Mesenchymal stem cell (in vitro differentiated cells and primary cell): ENCODE measurements around the gene CFL1.

Experiments used
- DNase-seq: peaks from one replicate; pipeline ENCODE4 v3.0.0-alpha.2; 2013
- H2AFZ ChIP-seq: one replicate; pipeline ENCODE4 v1.6.1; 2013; ENCODE audit warnings: low read depth, mild to moderate bottlenecking, control low read depth, inconsistent platforms, low read length, moderate library complexity
- H2AK5ac ChIP-seq: 2 replicates; pipeline ENCODE4 v1.6.1; 2013; ENCODE audit warnings: low read length, moderate library complexity, mild to moderate bottlenecking, inconsistent platforms; ENCODE audit not compliant: severe bottlenecking
- H2BK120ac ChIP-seq: one replicate; pipeline ENCODE4 v1.6.1; 2013; ENCODE audit warnings: low read depth, mild to moderate bottlenecking, inconsistent platforms, low read length, moderate library complexity
- H2BK12ac ChIP-seq, 2 experiments: one replicate each; pipeline ENCODE4 v1.6.1; 2013; ENCODE audit warnings: inconsistent platforms in 2 of 2, low read length in 2 of 2, mild to moderate bottlenecking in 2 of 2, moderate library complexity in 2 of 2, control low read depth in 1 of 2
- H2BK15ac ChIP-seq: one replicate; pipeline ENCODE4 v1.6.1; 2013; ENCODE audit warnings: mild to moderate bottlenecking, low read depth, inconsistent platforms; ENCODE audit not compliant: poor library complexity, severe bottlenecking
- H2BK5ac ChIP-seq: 2 replicates; pipeline ENCODE4 v1.6.1; 2013; ENCODE audit warnings: low read depth, mild to moderate bottlenecking, low read length, control low read depth, inconsistent platforms; ENCODE audit not compliant: poor library complexity, severe bottlenecking
- H3K14ac ChIP-seq, 2 experiments: one replicate each; pipeline ENCODE4 v1.6.1; 2013; ENCODE audit warnings: inconsistent platforms in 2 of 2, low read length in 2 of 2, control low read depth in 1 of 2, mild to moderate bottlenecking in 1 of 2, moderate library complexity in 1 of 2
- H3K18ac ChIP-seq, 2 experiments: one replicate each; pipeline ENCODE4 v1.6.1; 2013; ENCODE audit warnings: inconsistent platforms in 2 of 2, low read length in 2 of 2, control low read depth in 1 of 2, low read depth in 1 of 2, mild to moderate bottlenecking in 1 of 2
- H3K23ac ChIP-seq, 2 experiments: one replicate each; pipeline ENCODE4 v1.6.1; 2013; ENCODE audit warnings: inconsistent platforms in 2 of 2, low read length in 2 of 2, mild to moderate bottlenecking in 2 of 2, moderate library complexity in 2 of 2, control low read depth in 1 of 2
- H3K27ac ChIP-seq: 2 replicates; pipeline ENCODE4 v1.5.1; 2013; ENCODE audit warnings: mild to moderate bottlenecking, moderate library complexity, low read length, control low read depth, inconsistent platforms; ENCODE audit not compliant: poor library complexity, severe bottlenecking
- H3K27me3 ChIP-seq, 2 experiments: 2 replicates each; pipeline versions ENCODE4 v1.6.1 to v1.7.0; 2013; ENCODE audit warnings: low read length in 2 of 2, mild to moderate bottlenecking in 2 of 2, moderate library complexity in 2 of 2, control low read depth in 1 of 2, inconsistent platforms in 1 of 2; ENCODE audit not compliant: control insufficient read depth in 1 of 2, insufficient read depth in 1 of 2
- H3K36me3 ChIP-seq, 2 experiments: 2 replicates each; pipeline versions ENCODE4 v1.6.1 to v1.7.0; 2013; ENCODE audit warnings: low read length in 2 of 2, control low read depth in 1 of 2, inconsistent platforms in 1 of 2, low read depth in 1 of 2, mild to moderate bottlenecking in 1 of 2; ENCODE audit not compliant: insufficient read depth in 2 of 2, control insufficient read depth in 1 of 2
- H3K4ac ChIP-seq, 2 experiments: one replicate each; pipeline ENCODE4 v1.6.1; 2013; ENCODE audit warnings: inconsistent platforms in 2 of 2, low read length in 2 of 2, mild to moderate bottlenecking in 2 of 2, moderate library complexity in 2 of 2, control low read depth in 1 of 2, low read depth in 1 of 2
- H3K4me1 ChIP-seq: 2 replicates; pipeline ENCODE4 v1.6.1; 2013; ENCODE audit warnings: low read depth, low read length, control low read depth; ENCODE audit not compliant: control insufficient read depth, insufficient read depth
- H3K4me2 ChIP-seq: 2 replicates; pipeline ENCODE4 v1.6.1; 2013; ENCODE audit warnings: low read length, mild to moderate bottlenecking, inconsistent platforms; ENCODE audit not compliant: poor library complexity, severe bottlenecking
- H3K4me3 ChIP-seq, 2 experiments: 2 replicates each; pipeline versions ENCODE4 v1.5.1 to v1.7.0; 2013; ENCODE audit warnings: low read length in 2 of 2, mild to moderate bottlenecking in 2 of 2, control low read depth in 1 of 2, low read depth in 1 of 2; ENCODE audit not compliant: insufficient read depth in 1 of 2
- H3K79me1 ChIP-seq: replicated peaks from 2 replicates; pipeline ENCODE4 v1.6.1; 2013; ENCODE audit warnings: mild to moderate bottlenecking, control low read depth, low read length, inconsistent platforms; ENCODE audit not compliant: poor library complexity, severe bottlenecking
- H3K9ac ChIP-seq: 2 replicates; pipeline ENCODE4 v1.7.0; 2013; ENCODE audit warnings: mild to moderate bottlenecking, low read length, moderate library complexity
- H3K9me3 ChIP-seq: 2 replicates; pipeline ENCODE4 v1.7.0; 2013; ENCODE audit warnings: mild to moderate bottlenecking, low read length; ENCODE audit not compliant: control insufficient read depth
- H4K8ac ChIP-seq: one replicate; pipeline ENCODE4 v1.6.1; 2013; ENCODE audit warnings: inconsistent platforms, mild to moderate bottlenecking, low read length, moderate library complexity
- H4K91ac ChIP-seq: one replicate; pipeline ENCODE4 v1.6.1; 2013; ENCODE audit warnings: mild to moderate bottlenecking, low read length, inconsistent platforms
- WGBS: methylation state at CpG from one replicate; pipeline ENCODE4 v1.1.7; 2013; ENCODE audit warnings: mixed read lengths; 5-methylcytosine and 5-hydroxymethylcytosine counted together

Gene CFL1

GRCh38 chr11:65862941-65863888, 5.2 kb upstream of the CFL1 start:
- peak overlapping the region; percentile 49 for H3K9ac ChIP-seq
- no peak overlapping the region for H3K4me3 ChIP-seq
- no peak overlapping the region for H3K27ac ChIP-seq
- peaks cover 40% of the 10 kb centered on the region for H3K4me1 ChIP-seq
- no peak for DNase-seq
- H2AFZ ChIP-seq: no peak overlapping the region
- no peak overlapping the region for H4K91ac ChIP-seq
- peaks cover 63 to 66% of the 10 kb centered on the region in 2 experiments for H3K36me3 ChIP-seq
- H3K79me1 ChIP-seq: peaks cover 12% of the 10 kb centered on the region
- H3K27me3 ChIP-seq: no peaks in the 10 kb centered on the region
- no peak overlapping the region for H2BK5ac ChIP-seq
- no peak overlapping the region for H3K4ac ChIP-seq
- peak overlapping the region in 1 of 2 experiments; percentile 11 for H3K23ac ChIP-seq
- no peak overlapping the region for H3K14ac ChIP-seq
- no peak overlapping the region for H3K18ac ChIP-seq
- no peak overlapping the region for H2BK120ac ChIP-seq
- H2AK5ac ChIP-seq: no peak overlapping the region
- WGBS: 95% methylated on average over 24 of the region's 24 CpGs
- H2BK15ac ChIP-seq: no peak overlapping the region
- H3K9me3 ChIP-seq: no peaks in the 10 kb centered on the region
- H3K4me2 ChIP-seq: no peak overlapping the region
- H2BK12ac ChIP-seq: no peak overlapping the region
- no peak overlapping the region for H4K8ac ChIP-seq

DNA sequence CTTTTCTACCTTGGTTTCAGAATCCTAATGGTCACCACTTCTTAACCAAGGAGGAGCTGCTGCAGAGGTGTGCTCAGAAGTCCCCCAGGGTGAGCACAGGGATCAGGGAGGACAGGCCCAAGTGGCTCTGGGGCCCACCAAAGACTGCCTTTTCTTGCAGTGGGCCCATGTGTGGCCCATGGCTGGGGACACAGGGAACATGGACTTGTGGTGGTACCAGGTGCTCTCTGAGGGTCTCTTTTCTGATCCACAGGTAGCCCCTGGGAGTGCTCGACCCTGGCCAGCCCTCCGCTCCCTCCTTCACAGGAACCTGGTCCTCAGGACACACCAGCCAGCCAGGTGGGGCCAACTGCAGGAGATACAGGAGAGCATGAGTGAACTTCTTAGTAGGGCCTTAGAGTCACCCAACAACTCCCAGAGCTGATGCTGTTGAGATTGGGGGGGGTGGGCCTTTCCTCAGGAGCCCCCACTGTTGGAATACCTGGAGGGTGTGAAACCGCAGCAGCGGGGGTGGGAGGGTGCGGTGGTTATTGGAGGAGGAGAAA, 4.3 kb upstream of the CFL1 start:
- Histone ChIP-seq H4K91ac (no peak overlapping the region), H3K4me1 (peaks cover 39% of the 10 kb centered on the region), H3K4me2 (no peak overlapping the region), H3K36me3 (peaks cover 54 to 56% of the 10 kb centered on the region in 2 experiments), H2BK12ac (no peak overlapping the region), H4K8ac (no peak overlapping the region), H2BK15ac (no peak overlapping the region), H3K14ac (no peak overlapping the region), H2AFZ (no peak overlapping the region), H2BK120ac (no peak overlapping the region), H3K9me3 (no peaks in the 10 kb centered on the region), H2AK5ac (no peak overlapping the region), H3K27me3 (no peaks in the 10 kb centered on the region), H2BK5ac (no peak overlapping the region), H3K4me3 (no peak overlapping the region), H3K9ac (peak overlapping the region; percentile 96), H3K79me1 (peaks cover 12% of the 10 kb centered on the region), H3K27ac (no peak overlapping the region), H3K23ac (peak overlapping the region in 1 of 2 experiments; percentile 42), H3K4ac (no peak overlapping the region), H3K18ac (no peak overlapping the region)
- 73% methylated on average over 5 of the region's 5 CpGs for WGBS
- no peak for DNase-seq

- peaks cover 12% of the 10 kb centered on the region for H3K79me1 ChIP-seq
- no peak overlapping the region for H2BK15ac ChIP-seq
- peak overlapping the region; percentile 70 for H2AK5ac ChIP-seq
- no peak overlapping the region for H2BK5ac ChIP-seq
- H3K9ac ChIP-seq: peak overlapping the region; percentile 96
- H3K4me3 ChIP-seq: peak overlapping the region in 1 of 2 experiments; percentile 94
- H3K36me3 ChIP-seq: peaks cover 48 to 50% of the 10 kb centered on the region in 2 experiments
- H3K14ac ChIP-seq: peak overlapping the region in 1 of 2 experiments; percentile 72
- no peak overlapping the region for H4K8ac ChIP-seq
- peak overlapping the region; percentile 55 to 59 for H3K4ac ChIP-seq
- peak overlapping the region in 1 of 2 experiments; percentile 42 for H3K23ac ChIP-seq
- peak overlapping the region; percentile 91 for H3K4me2 ChIP-seq
- H3K9me3 ChIP-seq: no peaks in the 10 kb centered on the region
- H4K91ac ChIP-seq: no peak overlapping the region
- H2BK12ac ChIP-seq: peak overlapping the region in 1 of 2 experiments; percentile 55
- H2AFZ ChIP-seq: no peak overlapping the region
- WGBS: 93% methylated on average over 13 of the region's 13 CpGs
- peak overlapping the region; percentile 98 for H3K27ac ChIP-seq
- no peak overlapping the region for H3K18ac ChIP-seq
- H3K4me1 ChIP-seq: peaks cover 36% of the 10 kb centered on the region
- DNase-seq: no peak
- H2BK120ac ChIP-seq: no peak overlapping the region
- H3K27me3 ChIP-seq: no peaks in the 10 kb centered on the region
These were observed 3.7 kb upstream of the CFL1 start for GRCh38 chr11:65861533-65862183.

DNA sequence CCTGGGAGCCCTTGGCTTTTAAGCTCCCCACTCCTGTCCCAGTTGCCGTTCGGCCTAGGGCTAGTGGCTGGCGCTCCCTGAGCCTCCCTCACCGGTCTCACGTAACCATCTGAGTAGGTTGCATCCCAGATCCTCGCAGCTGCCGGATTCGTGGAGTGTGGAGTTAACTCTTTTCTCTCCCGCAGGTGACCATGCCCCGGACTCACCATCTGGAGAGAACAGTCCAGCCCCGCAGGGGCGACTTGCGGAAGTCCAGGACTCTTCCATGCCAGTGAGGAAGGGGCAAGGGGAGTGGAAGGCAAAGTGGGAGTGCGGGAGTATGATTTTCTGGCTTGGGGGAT, 3.2 kb upstream of the CFL1 start:
- Histone ChIP-seq H2BK12ac (peak overlapping the region in 1 of 2 experiments; percentile 90), H3K4me1 (peaks cover 37% of the 10 kb centered on the region), H3K14ac (peak overlapping the region in 1 of 2 experiments; percentile 99), H3K4me3 (peak overlapping the region; percentile 93 to 94), H3K4me2 (peak overlapping the region; percentile 91), H3K9ac (peak overlapping the region; percentile 96), H4K8ac (peak overlapping the region; percentile 94), H3K27ac (peak overlapping the region; percentile 98), H2BK120ac (peak overlapping the region; percentile 50), H2AK5ac (peak overlapping the region; percentile 47), H2BK5ac (peak overlapping the region; percentile 85), H3K27me3 (no peaks in the 10 kb centered on the region), H3K23ac (peak overlapping the region in 1 of 2 experiments; percentile 96), H3K4ac (peak overlapping the region; percentile 76 to 98), H3K18ac (peak overlapping the region; percentile 67 to 93), H4K91ac (peak overlapping the region; percentile 96), H2AFZ (no peak overlapping the region), H3K79me1 (peaks cover 12% of the 10 kb centered on the region), H3K36me3 (peaks cover 45 to 48% of the 10 kb centered on the region in 2 experiments), H2BK15ac (peak overlapping the region; percentile 97), H3K9me3 (no peaks in the 10 kb centered on the region)
- DNase-seq: no peak
- 7% methylated on average over 14 of the region's 14 CpGs for WGBS
